CD4-positive, alpha-beta T cell treated with Interleukin-12 subunit alpha and Interleukin-12 subunit beta, for 1 hour (primary cell): ENCODE results near the gene FBXO28.
"Not testable (repeated sequence)": the region's sequence is repeated elsewhere in the genome, so short reads cannot be mapped to it uniquely, and the experiment has no call there.

Experiments
- DNase-seq: peaks from one replicate; pipeline ENCODE4 v3.0.0-alpha.2; 2020

Gene FBXO28, protein sequence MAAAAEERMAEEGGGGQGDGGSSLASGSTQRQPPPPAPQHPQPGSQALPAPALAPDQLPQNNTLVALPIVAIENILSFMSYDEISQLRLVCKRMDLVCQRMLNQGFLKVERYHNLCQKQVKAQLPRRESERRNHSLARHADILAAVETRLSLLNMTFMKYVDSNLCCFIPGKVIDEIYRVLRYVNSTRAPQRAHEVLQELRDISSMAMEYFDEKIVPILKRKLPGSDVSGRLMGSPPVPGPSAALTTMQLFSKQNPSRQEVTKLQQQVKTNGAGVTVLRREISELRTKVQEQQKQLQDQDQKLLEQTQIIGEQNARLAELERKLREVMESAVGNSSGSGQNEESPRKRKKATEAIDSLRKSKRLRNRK

DNA sequence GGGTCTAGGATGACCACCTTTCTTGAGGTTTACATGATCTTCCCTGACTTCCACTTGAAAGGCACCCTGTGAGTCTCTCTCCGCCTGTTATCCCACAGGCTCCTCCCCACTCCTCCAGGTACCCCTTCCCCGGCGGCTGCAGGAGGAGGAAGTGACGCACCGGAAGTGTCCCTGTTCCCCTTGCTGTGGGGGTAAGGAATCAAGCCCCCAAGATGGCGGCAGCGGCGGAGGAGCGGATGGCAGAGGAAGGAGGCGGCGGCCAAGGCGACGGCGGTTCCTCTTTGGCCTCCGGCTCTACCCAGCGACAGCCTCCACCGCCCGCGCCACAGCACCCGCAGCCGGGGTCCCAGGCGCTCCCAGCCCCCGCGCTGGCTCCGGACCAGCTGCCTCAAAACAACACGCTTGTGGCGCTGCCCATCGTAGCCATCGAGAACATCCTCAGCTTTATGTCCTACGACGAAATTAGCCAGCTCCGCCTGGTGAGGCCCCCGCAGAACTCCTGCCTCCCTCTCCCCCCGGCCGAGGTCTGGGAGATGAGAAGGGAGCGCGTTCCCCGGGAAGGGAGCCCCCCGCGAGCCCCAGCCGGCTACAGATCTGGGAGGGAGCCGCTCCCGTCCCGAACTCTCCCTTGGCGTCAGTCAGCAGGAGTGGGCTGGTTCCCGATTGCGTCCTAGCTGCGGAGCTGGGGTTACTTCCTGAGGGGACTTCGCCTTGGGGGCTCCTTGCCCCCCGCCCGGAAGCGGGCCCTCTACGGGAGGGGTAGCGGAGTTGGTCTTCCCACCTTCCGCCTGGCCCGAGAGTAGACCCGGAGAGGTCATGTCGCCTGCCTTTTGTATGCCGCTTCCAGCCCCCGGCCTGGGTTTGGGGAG lies at the start of gene FBXO28:
Gene FBXO28, plus strand, starts transcription at position 194 of the 869 bp plus-strand sequence. Its CDS starts 19 bp downstream, at position 213.
- peak; percentile 94 for DNase-seq

DNA sequence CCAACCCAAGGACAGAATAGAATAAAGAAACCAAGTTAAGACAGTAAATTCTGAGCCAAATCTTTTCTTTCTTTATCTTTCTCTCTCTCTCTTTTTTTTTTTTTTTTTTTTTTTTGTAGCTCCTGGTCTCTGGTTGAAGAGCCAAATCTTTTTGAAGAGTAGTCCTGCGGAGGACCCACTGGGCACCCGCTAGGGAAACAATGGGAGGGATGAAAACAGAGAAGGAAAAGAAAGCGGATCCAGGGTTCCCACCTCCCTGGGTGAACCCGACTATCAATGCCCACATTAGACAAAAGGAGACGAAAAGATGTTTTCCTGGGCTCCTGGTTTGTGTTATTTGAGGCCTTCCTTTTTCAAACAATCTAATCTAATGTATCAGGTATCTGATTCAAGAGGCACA lies 49.8 kb upstream of the FBXO28 start:
- no peak for DNase-seq

DNA sequence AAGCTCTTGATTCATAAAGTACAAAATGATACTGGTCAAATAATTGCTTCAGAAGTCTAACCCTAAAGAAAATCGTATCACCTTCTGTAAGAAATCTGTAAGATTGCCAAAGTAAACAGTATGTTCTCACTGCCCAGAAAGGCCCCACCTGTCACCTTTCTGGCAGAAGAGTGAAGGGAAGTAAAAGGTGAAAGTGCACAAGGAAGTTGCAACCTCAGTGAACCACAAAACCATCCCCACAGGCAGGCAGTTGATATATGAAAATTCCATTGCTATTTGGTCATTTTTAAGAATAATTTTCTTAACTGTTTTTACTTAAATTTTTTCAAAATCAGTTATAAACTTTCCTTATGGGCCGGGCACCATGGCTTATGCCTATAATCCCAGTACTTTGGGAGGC lies 48.5 kb upstream of the FBXO28 start:
- DNase-seq: no peak

DNA sequence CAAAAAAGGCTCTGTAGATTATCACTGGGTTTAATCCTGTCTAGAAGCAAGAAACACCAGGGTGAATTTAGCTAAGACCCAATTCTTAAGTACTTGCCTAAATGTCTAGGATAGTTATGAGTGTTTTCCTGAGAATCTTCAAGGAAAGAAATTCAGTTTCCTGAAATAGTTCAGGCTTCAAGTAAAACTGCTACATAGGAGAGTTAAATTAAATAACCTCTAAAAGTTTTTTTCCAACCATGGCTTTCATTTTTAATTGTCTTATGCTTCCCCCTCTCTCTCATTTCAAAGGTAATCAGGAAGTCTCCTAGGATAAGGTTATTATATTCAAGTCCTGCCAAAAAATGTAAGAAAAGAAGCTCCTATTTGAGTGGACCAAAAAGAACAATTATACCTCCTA lies 46.7 kb upstream of the FBXO28 start:
- DNase-seq: no peak

DNA sequence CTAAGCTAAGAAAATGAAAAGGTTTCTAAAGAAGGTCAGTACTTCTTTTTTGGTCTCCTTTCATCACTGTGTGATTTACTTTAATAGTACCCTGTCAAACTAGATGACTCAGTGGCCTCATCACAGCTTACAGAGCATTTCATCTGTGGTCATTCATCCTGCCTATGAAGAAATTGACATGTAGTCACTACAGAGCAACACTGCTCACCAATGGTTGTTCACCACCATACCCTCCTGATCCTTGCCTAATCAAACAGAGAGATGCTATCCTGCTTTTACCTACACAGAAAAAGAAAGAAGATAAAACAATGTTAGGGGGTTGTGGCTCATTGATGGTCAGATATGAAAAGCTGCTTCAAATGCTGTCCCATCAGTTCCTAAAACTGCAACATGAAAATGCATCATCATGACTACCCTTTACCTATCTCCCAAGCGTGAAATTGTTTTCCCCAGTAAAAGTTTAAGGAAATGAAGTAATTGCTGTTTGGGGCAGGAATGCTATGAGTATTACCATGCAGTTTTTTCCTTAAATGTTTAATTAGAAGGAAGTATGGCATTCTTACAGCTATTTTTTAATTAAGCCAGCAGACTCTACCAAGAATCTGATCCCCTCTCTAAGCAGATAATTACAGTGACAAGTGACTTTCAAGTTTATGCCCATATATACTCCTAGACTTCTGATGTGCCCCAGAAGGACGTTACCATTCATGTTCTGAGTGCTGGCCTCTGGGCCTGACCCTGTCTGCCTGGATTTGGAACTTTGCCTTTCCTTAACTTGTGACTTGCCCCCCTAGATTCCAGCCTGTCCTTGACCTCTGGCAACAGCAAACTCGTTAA lies 46.1 kb upstream of the FBXO28 start:
- no peak for DNase-seq

DNA sequence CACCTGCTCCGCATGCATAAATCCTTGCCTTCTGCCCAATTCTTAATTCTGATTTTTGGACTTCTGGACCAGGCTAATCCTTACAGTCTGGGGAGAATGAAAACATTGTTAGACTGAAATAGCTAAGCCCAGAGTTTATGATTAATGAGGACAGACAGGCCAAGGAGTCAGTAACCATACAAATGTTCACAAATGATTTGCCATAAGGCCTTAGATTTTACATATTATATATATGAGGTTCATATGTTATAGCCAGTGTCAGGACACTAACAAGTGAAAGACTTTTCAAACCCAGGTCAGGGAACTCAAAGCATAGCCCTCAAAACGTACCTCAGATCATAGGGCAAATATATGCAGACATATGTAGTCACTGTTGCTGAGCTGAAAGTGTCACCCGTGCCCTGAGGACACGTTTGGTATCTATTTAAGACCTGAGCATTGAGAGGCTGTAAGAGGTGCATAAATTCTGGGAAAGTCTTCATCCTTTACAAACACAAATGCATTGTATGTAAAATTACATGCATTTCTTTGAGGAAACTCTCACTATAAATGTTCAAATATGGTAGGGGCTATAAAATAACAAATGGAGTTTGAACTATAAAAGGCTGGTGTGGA lies 45.3 kb upstream of the FBXO28 start:
- DNase-seq: no peak

DNA sequence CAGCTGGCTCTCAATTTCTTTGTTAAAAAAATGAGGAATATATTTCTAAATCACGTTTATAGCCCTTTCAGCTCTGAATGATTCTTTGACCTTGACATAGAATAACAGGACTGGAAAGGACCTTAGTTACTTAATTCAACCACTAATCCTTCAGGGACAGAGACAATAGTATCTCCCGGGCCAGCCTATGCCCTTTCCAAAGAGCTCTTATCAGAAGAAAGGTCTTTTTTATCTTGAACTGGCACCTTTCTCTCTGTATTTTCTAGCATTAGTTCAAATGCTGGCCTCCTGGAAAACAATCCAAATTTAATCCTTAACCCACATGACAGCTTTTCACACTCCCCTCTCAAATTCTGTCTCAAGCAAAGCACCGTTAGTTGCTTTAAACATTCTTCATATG lies 44.8 kb upstream of the FBXO28 start:
- DNase-seq: no peak

DNA sequence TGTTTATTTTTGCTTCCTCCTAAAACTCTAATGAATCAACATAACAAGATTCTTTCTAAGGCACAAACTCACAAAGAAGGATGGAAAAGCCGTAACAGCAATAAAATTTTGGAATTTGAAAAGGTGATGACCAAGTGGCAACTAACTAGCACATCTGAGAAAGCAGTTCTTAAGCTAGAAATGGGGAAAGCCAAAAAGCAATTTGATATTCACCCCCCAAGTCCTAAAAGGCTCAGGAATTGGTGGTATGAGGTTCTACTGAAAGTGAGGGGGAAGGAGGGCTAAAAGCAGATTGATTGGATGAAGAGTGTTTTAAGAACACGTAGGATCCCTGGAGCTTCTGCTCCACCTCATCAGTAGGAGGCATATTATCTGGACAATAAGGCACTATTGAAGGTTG lies 43.4 kb upstream of the FBXO28 start:
- DNase-seq: no peak

DNA sequence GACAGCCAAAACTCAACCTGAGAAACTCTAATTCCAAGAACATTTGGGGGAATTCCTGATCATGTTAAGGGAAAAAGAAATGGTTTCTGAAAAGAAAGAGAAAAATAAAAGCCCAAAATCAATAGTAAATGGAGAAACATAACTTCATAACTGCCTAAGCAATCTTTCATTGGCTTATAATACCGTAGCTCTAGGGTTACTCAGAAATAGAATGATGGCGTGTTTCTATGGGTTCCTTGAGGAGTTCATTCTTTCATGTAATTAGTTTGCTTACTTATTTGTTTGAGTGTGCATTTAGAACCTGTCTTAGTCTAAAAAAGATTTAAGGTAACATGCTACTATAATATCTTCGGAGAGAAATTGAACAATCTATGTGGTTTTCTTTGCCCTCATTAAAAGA lies 37.5 kb upstream of the FBXO28 start:
- no peak for DNase-seq

DNA sequence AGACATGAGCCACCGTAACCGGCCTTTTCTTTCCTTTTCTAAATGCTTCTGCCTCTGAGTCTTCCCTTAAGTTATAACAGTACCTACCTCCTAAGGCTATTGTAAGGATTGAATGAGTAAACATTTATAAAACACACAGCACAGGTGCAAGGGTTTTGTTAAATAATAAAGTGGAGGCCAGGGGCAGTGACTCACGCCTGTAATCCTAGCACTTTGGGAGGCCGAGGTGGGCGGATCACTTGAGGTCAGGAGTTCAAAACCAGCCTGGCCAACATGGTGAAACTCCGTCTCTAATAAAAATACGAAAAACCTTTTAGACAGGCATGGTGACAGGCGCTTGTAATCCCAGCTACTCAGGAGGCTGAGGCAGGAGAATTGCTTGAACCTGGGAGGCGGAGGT lies 34.3 kb upstream of the FBXO28 start:
- DNase-seq: not testable (repeated sequence)

DNA sequence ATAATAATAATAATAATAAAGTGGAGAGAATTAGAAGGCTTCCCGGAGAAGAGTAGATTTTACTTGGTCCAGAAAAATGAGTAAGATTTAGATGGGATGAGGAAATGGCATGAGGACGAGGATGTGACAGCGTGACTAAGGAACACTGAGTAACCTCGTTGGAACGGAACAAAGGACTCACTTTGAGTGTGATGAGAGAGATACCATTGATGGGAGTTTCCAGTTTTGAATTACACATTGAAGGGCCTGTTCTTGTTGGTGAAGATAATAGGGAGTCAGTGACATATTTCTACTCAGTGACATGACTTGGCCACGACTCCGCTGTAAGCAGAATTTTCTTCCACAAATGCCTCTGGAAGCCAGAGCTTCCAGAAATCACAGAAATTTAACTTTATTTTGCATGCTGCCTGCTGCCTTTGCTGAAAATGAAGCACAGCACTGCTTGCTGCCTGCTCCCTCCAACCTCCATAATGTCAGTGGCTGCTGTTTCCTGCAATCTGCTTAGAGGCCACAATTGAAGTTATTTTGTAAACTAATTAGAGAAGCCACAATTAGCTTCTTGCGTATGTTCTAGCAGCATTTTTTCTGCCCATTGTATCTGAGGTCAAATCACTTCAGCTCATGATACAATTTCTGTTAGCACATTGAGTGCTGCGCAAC lies 33.7 kb upstream of the FBXO28 start:
- no peak for DNase-seq

DNA sequence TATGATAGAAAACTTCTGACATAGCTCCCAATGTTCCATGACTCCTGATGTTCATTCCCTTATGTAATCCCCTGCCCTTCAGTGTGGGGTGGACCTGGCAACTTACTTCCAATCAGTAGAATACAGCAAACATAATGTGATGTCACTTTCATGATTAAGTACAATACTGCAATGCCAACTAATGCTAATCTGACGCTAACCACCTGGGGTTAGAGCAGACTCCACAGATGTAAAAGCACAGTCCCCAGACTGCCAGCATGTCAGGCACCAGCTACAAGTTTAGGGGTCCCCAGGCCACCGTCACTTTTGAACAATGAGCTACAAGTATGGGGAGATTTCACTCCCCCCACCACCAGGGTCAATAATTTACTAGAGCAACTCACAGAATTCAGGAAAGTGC lies 32.3 kb upstream of the FBXO28 start:
- no peak for DNase-seq

DNA sequence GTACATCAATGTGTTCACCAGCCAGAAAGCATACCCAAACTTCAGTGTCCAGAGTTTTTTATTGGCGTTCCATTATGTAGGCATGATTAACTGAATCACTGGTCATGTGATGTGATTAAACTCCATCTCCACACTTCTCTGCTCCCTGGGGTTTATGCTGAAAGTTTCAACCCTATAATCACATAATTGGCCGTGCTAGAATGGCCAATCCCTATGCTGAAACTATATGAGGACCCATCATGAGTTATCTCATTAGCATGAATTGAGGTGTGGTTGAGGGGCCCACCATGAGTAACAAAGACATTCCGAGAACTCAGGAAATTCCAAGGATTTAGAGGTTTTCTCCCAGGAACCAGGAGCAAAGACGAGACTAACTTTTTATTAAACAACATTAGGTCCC lies 31.8 kb upstream of the FBXO28 start:
- no peak for DNase-seq

DNA sequence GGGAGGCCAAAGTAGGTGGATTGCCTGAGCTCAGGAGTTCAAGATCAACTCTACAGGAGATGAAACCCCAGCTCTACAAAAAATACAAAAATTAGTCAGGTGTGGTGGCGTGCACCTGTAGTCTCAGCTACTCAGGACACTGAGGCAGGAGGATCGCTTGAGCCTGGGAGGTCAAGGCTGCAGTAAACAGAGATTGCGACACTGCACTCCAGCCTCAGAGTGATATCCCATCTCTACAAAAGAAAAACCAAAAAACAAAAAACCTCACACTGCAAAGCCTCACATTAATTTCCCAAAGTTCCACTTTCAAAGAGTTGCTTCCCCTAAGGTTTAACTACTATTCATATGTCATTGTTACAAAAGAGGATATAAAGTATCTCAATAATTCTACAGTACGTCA lies 29.0 kb upstream of the FBXO28 start:
- DNase-seq: no peak

DNA sequence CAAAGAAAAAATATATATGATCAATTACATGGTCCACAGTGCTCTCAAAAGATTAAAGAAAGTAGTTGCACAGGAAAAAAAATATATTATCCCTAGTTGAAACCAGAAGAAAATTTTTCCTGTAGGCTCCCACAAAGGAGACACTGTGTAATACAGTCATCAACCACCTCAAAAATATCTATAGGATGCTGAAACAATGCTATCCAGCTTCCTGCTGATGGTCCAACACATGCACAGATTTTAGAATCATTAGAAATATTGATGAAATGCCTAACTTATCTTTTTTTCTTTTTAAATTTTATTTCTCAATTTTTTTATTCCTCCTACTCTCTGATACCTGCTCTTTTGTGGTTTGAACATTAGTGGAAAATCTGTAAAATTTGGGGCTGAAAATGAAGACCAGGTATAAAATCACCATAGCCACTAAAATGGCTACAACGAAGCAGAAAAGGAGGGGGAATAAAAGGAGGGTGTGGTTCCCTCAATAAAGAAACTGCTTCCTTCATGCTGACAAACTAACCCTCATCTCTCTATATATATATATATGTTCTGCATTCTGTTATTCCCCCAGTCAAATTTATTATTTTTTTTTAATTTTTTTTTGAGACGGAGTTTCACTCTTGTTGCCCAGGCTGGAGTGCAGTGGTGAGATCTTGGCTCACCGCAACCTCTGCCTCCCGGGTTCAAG lies 28.3 kb upstream of the FBXO28 start:
- no peak for DNase-seq

DNA sequence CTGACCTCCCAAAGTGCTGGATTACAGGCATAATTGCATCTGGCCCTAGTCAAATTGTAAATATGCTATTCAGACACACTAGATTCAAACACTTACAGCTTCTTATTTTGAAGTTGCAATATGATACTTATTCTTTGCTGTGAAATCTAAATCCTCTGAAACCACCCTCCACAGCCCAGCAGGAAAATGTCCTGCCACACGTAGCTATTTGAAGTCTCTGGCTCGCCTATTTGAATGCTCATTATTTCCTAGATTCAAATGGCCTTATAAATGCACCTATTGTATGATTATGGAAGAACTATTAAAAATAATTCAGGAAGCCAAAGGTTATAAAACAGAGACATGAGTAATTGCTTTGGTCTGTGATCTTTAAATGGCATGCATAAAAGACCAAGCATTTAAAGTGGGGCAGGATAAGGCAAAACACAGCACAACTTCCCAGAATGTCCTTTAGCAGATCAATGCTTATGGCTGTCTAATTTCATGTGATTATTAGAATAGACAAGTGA lies 26.6 kb upstream of the FBXO28 start:
- DNase-seq: no peak

DNA sequence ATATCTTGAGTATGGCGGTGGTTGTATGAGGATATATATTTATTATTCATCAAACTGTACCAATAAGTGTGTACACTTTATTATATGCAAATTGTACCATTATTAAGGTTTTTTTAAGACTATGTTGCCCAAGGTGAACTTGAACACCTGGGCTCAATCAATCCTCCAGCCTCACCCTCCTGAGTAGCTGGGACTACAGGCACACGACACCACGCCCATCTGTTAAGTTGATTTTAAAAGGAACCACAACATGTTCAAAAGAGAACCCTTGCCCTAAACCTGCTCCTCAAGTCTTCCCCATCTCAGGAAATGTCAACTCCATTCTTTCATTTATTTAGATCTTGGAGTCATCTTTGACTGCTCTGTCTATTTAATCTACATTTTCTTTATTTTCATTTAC lies 24.3 kb upstream of the FBXO28 start:
- DNase-seq: no peak

DNA sequence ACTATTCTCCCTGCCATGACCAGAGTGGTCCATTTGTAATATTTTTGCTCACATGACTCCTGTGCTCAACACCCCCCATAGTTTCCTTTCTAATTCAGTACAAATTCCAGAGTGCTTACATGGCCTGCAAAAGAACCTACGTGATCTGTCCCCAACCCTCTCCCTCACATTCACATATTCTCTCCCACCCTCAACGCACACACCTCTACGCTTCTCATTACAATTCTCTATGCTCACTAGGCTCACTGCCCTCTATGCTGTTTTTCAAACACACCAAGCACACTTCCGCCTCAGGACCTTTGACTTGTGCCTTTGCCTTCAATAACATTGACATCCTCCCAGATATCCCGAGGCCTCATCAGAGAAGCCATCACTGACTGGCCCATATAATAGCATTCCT lies 23.8 kb upstream of the FBXO28 start:
- DNase-seq: no peak

DNA sequence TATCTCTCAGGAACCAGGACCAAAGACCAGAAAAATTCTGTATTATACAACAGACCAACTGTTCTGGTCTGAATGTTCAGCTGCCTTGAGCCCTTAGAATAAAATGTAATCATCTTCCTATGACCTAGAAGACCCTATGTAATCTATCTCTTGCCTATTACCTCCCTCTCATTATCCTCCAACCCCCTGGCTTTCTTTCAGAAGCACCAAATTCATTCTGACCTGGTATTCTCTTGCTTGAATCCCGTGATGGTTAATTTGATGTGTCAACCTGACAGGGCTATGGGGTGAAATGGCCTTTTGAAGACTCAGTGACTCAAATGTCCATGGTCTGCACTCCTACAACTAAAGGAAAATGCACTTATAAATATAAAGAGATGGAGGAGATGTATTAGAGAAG lies 21.8 kb upstream of the FBXO28 start:
- no peak for DNase-seq

DNA sequence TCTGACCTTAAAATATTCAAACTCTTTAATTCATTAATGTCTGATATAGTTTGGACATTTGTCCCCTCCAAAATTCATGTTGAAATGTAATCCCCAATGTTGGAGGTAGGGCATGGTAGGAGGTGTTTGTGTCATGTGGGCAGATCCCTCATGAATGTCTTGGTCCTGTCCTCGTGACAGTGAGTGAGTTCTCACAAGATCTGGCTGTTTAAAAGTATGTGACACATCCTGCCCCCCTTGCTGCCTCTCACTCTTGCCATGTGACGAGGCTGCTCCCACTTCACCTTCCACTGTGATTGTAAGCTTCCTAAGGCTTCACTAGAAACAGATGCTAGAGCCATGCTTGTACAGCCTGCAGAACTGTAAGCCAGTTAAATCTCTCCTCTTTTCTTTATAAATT lies 21.3 kb upstream of the FBXO28 start:
- no peak for DNase-seq

DNA sequence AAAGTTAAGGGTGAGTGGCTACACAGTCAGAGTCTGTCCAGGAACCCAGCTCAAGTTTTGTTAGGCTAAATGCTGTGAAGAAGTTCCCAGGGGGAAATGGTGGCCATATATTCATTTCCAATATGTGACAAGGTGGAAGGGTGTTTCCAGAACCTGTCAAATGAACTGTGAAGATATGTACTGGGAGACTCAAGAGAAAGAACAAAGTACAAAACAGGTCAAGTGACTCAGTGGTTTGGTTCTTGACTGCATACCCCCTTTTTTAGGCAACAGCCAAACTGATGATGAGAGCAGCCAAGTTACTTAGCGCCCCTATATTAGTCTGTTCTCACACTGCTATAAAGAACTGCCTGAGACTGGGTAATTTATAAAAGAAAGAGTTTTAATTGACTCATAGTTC lies 18.6 kb upstream of the FBXO28 start:
- no peak for DNase-seq

DNA sequence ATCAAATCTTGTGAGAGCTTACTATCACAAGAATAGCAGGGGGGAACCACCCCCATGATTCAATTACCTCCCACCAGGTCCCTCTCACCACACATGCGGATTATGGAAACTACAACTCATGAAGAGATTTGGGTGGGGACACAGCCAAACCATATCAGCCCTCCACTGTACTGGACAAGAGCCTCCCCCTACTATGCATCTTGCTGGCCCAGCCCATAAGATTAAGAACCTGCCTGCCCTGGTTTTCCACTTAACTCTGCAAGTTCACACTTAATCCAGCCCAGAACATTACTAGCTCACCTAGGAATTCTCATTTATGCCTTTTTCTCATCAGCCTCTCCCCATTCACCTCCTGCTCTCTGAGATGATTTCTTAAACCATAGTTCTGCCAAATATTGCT lies 18.0 kb upstream of the FBXO28 start:
- no peak for DNase-seq
